ENCODE measurements around the gene SHISA7. TPM values are rescaled to one million over a fixed set of nuclear protein-coding genes. Genes with fewer than 3 reads are reported as not detected.

SHISA7 gene
- total RNA-seq, 2 experiments from 2014 or later: not detected

GRCh38 chr19:55390461-55390880 is 52.6 kb downstream of the SHISA7 start:
- POLR2A ChIA-PET: no interaction called here
- Mint-ChIP-seq H3K27ac (no peak overlapping the region), H3K27me3 (no peaks in the 10 kb centered on the region), H3K4me3 (no peak overlapping the region), H3K36me3 (ENCODE audit: low read depth) (peaks cover 49% of the 10 kb centered on the region), H3K4me1 (peaks cover 39% of the 10 kb centered on the region), H3K9me3 (no peaks in the 10 kb centered on the region)
- CTCF ChIA-PET: no interaction called here
- no peak for DNase-seq

DNA sequence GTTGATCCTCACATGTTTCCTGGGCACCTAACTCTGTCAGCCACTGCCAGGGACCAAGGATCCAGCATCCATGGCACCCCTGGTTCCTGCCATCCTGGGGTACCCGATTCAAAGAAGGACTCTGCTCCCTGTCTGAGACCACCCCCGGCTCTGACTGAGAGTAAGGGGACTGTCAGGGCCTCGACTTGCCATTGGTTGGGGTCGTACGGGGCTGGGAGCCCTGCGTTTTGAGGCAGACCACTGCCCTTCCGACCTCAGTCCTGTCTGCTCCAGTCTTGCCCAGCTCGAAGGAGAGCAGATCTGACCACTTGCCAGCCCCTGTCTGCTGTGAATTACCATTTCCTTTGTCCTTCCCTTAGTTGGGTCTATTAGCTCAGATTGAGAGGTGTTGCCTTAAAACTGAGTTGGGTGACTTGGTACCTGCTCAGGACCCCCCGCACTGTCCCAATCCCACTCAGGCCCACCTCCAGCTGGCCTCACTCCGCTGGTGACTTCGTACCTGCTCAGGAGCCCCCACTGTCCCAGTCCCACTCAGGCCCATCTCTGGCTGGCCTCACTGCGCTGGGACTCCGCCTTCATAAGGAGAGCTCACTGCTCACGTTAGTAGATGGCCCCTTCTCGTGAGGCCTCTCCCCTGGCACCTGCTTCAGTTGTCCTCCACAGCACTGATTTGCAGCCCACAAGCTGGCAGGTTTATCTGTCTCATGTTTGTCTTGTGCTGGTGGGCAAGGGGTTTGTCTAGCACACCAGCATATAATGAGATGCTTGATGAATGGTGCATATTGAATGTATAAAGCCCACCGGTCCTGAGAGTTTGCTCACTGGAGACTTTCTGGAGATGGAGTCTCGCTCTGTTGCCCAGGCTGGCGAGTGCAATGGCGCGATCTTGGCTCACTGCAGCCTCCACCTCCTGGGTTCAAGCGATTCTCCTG is 53.4 kb downstream of the SHISA7 start:
- no peaks in the 10 kb centered on the region for H3K27me3 Mint-ChIP-seq
- ChIA-PET POLR2A (no interaction called here), CTCF (interaction anchor here (2.4 kb wide), 1 partner anchor 13 kb away, joined by 7 read pairs; no protein-coding TSS in a partner anchor)
- peak overlapping the region; percentile 42 for H3K27ac Mint-ChIP-seq
- H3K36me3 Mint-ChIP-seq (ENCODE audit: low read depth): peaks cover 49% of the 10 kb centered on the region
- H3K9me3 Mint-ChIP-seq: no peaks in the 10 kb centered on the region
- peak overlapping the region; percentile 13 for H3K4me3 Mint-ChIP-seq
- peaks cover 42% of the 10 kb centered on the region for H3K4me1 Mint-ChIP-seq
- DNase-seq: no peak

GRCh38 chr19:55387736-55388497 is 55.2 kb downstream of the SHISA7 start:
- no peak for DNase-seq
- no peaks in the 10 kb centered on the region for H3K9me3 Mint-ChIP-seq
- ChIA-PET CTCF (interaction anchor here (1.0 to 2.4 kb wide), 3 partner anchors 9 to 108 kb away, joined by 3 to 7 read pairs (median 4); partner anchors contain the start of gene HSPBP1), POLR2A (no interaction called here)
- H3K36me3 Mint-ChIP-seq (ENCODE audit: low read depth): peaks cover 49% of the 10 kb centered on the region
- peak overlapping the region; percentile 25 for H3K27ac Mint-ChIP-seq
- no peaks in the 10 kb centered on the region for H3K27me3 Mint-ChIP-seq
- H3K4me3 Mint-ChIP-seq: peak overlapping the region; percentile 99
- H3K4me1 Mint-ChIP-seq: peaks cover 52% of the 10 kb centered on the region

GRCh38 chr19:55386493-55386971 is 56.6 kb downstream of the SHISA7 start:
- ChIA-PET POLR2A (no interaction called here), CTCF (interaction anchor here (0.8 kb wide), 1 partner anchor 268 kb away, joined by 4 read pairs; no protein-coding TSS in a partner anchor)
- H3K27me3 Mint-ChIP-seq: no peaks in the 10 kb centered on the region
- peaks cover 56% of the 10 kb centered on the region for H3K36me3 Mint-ChIP-seq (ENCODE audit: low read depth)
- peak overlapping the region; percentile 96 for H3K27ac Mint-ChIP-seq
- DNase-seq: no peak
- H3K4me1 Mint-ChIP-seq: peaks cover 65% of the 10 kb centered on the region
- H3K9me3 Mint-ChIP-seq: no peaks in the 10 kb centered on the region
- peak overlapping the region; percentile 99 for H3K4me3 Mint-ChIP-seq

DNA sequence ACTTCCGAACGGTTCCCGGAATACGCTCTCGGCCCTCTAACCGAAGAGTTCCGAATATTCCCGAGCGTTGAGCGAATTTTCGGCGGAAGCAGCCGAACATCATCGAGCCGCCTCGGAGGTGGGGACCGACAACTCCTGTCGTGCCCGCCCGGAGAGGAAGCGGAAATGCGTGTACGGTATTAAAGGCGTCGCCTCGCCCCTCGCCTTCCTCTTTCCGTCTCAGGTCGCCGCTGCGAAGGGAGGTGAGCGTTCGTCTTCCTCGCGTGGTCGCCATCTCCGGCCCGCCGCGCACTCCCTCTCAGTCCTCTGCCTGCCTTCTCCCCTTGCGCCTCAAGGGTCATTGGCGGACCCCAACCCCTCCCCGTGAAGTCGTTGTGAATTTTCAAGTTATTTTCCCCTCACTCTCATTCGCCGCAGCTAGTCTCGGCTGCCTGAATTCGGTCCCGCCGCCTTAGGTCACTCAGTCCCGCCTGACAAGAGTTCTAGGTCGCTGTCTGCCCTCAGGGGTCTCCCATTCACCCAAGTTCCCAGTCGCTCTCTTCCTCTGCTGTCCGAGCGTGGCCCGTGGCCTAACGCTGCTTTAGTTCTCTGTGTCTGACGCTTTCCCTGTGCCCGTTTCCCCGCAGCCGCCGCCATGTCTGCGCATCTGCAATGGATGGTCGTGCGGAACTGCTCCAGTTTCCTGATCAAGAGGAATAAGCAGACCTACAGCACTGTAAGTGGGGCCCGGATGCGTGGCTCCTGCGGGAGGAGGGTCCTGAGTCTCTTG is 57.2 kb downstream of the SHISA7 start, which contains the start of gene RPL28:
TSS of gene RPL28 (plus strand) at position 209 of the 769 bp plus-strand sequence. CDS start at position 635, 426 bp downstream.
- Mint-ChIP-seq H3K27me3 (no peaks in the 10 kb centered on the region), H3K27ac (peak within 1 kb of the TSS; percentile 96), H3K4me1 (peaks cover 67% of the 10 kb centered on the region), H3K36me3 (ENCODE audit: low read depth) (peaks cover 56% of the 10 kb centered on the region), H3K9me3 (no peaks in the 10 kb centered on the region), H3K4me3 (peak within 1 kb of the TSS; percentile 99)
- CTCF ChIA-PET: interaction anchor here (0.8 kb wide), 1 partner anchor 268 kb away, joined by 4 read pairs; no protein-coding TSS in a partner anchor
- DNase-seq: peak; percentile 99
- POLR2A ChIA-PET: interaction anchor here (2.6 kb wide), 1 partner anchor 22 kb away, joined by 12 read pairs; the partner anchor contains the start of gene UBE2S

DNA sequence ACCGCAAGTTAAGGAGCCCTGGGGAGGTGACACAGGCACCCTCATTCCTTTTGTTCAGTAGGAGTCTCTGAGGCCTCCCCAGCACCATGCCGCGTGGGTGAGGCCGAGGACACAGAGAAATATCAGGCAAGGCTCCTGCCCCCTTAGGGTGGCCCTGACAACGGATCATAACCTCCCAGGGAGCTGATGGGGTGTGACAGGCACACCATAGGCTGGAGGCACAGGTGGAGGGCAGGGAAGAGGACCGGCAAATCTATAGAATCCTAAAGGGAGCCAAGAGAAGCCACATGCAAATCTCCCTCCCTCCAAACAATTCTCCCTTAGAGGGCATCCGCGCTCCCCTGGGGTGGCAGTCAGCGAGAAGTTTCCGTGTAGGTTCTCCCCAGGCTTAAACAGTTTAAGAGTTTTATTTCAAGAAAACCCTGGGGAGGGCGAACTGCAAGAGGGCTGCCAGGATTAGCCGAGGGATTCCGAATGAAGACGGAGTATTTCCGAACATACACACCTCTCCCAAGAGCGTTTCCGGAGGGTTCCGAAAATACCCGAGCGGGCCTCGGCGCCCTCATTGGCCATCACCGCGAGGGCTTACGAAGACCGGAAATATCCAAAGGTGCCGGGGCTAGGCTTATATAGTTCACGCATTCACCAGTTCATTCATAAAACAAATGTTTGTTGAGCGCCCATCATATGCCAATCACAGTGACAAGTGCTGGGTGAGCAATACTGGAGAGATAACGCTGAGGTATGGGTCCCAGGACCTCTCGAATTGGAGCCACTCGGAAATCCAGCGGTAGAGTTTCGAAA is 58.0 kb downstream of the SHISA7 start:
- Mint-ChIP-seq H3K9me3 (no peaks in the 10 kb centered on the region), H3K36me3 (ENCODE audit: low read depth) (peaks cover 53% of the 10 kb centered on the region), H3K4me1 (peaks cover 61% of the 10 kb centered on the region), H3K27me3 (no peaks in the 10 kb centered on the region), H3K4me3 (peak overlapping the region; percentile 99), H3K27ac (peak overlapping the region; percentile 96)
- ChIA-PET POLR2A (interaction anchor here (0.6 to 2.6 kb wide), 3 partner anchors 22 to 244 kb away, joined by 3 to 12 read pairs (median 5); partner anchors contain the start of genes PPP6R1 and UBE2S), CTCF (interaction anchor here (0.9 to 1.5 kb wide), 7 partner anchors 10 to 84 kb away, joined by 3 to 5 read pairs (median 3); no protein-coding TSS in a partner anchor)
- peak; percentile 98 for DNase-seq

- H3K9me3 Mint-ChIP-seq: no peaks in the 10 kb centered on the region
- DNase-seq: peak; percentile 45
- CTCF ChIA-PET: interaction anchor here (0.7 to 2.0 kb wide), 16 partner anchors 9 to 269 kb away, joined by 3 to 8 read pairs (median 4); no protein-coding TSS in a partner anchor
- H3K4me1 Mint-ChIP-seq: peaks cover 54% of the 10 kb centered on the region
- peak within 1 kb of the TSS; percentile 96 for H3K27ac Mint-ChIP-seq
- H3K27me3 Mint-ChIP-seq: no peaks in the 10 kb centered on the region
- H3K36me3 Mint-ChIP-seq (ENCODE audit: low read depth): peaks cover 48% of the 10 kb centered on the region
- POLR2A ChIA-PET: interaction anchor here (0.6 to 2.6 kb wide), 4 partner anchors 21 to 243 kb away, joined by 3 to 12 read pairs (median 4); partner anchors contain the start of genes PPP6R1 and UBE2S
- H3K4me3 Mint-ChIP-seq: peak within 1 kb of the TSS; percentile 99
Observed at GRCh38 chr19:55384131-55384919, 58.8 kb downstream of the SHISA7 start, which contains the start of gene TMEM238. Gene TMEM238 (minus strand): TSS chr19:55384292. CDS start chr19:55384259, 33 bp downstream.

- no peaks in the 10 kb centered on the region for H3K9me3 Mint-ChIP-seq
- POLR2A ChIA-PET: interaction anchor here (0.9 to 2.6 kb wide), 4 partner anchors 22 to 124 kb away, joined by 3 to 12 read pairs (median 4); partner anchors contain the start of genes PPP6R1 and UBE2S
Observed at GRCh38 chr19:55383279-55384130, 59.6 kb downstream of the SHISA7 start.

DNA sequence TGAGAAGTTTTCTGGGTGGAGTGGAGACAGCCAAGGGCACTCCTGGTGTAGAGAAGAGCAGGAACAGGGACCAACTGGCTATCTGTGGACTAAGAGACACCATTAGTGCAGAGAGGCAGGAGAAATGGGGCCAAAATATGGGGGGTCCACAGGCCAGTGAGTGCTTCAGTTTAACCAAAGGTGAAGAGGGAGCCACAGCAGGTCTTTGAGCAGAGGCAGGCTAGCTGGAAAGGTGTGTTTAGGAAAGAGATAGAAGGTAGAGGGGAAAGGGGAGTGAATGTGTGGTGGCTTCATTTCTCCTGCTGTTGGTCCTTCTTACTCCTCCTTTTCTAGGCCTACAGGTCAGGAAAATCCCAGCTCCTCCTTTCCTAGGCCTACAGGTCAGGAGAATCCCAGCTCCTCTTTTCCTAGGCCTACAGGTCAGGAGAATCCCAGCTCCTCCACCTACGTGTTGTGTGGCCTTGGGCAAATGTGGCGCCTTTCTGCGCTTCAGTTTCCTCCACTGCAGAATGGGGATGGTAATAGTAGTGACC is 60.5 kb downstream of the SHISA7 start:
- Mint-ChIP-seq H3K27me3 (no peaks in the 10 kb centered on the region), H3K27ac (peak overlapping the region; percentile 95), H3K36me3 (ENCODE audit: low read depth) (peaks cover 33% of the 10 kb centered on the region), H3K9me3 (no peaks in the 10 kb centered on the region), H3K4me1 (peaks cover 40% of the 10 kb centered on the region), H3K4me3 (peak overlapping the region; percentile 88)
- CTCF ChIA-PET: interaction anchor here (0.8 to 2.0 kb wide), 8 partner anchors 12 to 85 kb away, joined by 3 to 8 read pairs (median 4); no protein-coding TSS in a partner anchor
- DNase-seq: no peak
- POLR2A ChIA-PET: interaction anchor here (1.3 kb wide), 1 partner anchor 80 kb away, joined by 3 read pairs; no protein-coding TSS in a partner anchor

More at GRCh38 chr19:55383279-55384130, 59.6 kb downstream of the SHISA7 start:
- CTCF ChIA-PET: interaction anchor here (0.6 to 2.0 kb wide), 18 partner anchors 8 to 270 kb away, joined by 3 to 8 read pairs (median 4); no protein-coding TSS in a partner anchor
- Mint-ChIP-seq H3K27me3 (no peaks in the 10 kb centered on the region), H3K4me1 (peaks cover 49% of the 10 kb centered on the region), H3K36me3 (ENCODE audit: low read depth) (peaks cover 41% of the 10 kb centered on the region), H3K27ac (peak overlapping the region; percentile 95), H3K4me3 (peak overlapping the region; percentile 88)
- DNase-seq: peak; percentile 56
